Measurements from ENCODE around the gene LPCAT4. TPM values are rescaled to one million over a fixed set of nuclear protein-coding genes. Genes with fewer than 3 reads are reported as not detected.
A peak's percentile ranks its signal among the peaks of the same experiment; 100 is the strongest.
"Not testable (repeated sequence)": the region's sequence is repeated elsewhere in the genome, so short reads cannot be mapped to it uniquely, and the experiment has no call there.

LPCAT4 gene
- total RNA-seq, 1 experiment from 2014 or later, result 12.0 TPM

DNA sequence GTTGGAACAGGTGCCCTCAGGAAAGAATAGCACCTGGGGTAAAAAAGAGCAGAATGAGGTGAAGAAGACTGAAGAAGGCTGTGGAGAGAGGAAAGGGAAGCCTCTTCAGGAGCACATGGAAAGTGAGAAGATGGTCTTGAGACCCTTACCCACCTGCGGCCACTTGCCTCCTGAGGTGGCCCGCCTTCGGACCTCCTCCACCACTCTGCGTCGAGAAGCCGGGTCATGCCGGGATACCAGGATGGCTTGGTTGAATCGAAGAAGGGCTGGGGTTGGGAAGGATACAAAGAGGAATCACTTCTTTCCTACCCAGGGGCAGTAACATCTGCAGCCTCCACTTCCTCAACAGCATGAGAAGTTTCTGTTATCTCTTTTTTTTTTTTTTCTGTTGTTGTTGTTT is 3.0 kb downstream of the LPCAT4 start:
- no peak for DNase-seq (ENCODE audit: low spot score)

DNA sequence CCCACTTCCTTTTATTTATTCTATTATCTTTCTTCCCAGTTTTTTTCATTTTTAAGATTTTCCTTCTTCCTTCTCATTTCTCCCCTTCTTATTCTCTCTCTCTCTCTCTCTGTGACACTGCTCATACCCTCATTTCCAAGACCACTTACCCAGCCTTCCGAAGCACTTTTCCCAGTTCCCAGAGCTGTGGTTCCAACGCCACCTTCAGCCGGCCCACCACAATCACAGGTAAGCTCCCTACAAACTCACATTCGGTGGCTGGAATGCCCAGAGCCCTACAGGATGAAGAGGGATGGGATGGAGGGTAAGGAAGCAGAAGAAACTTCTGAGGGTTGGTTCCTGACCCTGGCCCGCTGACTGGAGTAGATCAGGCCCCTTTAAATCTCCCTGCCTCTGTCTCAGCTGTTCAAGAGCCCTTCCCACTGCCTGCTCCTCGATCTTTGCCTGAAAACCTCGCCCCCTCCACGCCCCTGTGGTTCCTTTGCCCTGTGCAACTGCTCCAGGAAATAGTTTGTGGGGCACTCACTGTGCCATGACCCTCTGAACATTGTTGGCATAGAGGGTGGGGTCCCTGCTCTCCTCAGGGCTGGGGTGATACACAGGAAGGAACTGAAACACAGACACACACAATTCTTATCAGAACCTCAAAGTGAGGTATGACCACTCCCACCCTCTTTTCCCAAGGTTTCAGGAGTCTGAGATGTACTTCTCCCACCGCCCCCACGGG is 4.8 kb downstream of the LPCAT4 start:
- DNase-seq (ENCODE audit: low spot score), result no peak

DNA sequence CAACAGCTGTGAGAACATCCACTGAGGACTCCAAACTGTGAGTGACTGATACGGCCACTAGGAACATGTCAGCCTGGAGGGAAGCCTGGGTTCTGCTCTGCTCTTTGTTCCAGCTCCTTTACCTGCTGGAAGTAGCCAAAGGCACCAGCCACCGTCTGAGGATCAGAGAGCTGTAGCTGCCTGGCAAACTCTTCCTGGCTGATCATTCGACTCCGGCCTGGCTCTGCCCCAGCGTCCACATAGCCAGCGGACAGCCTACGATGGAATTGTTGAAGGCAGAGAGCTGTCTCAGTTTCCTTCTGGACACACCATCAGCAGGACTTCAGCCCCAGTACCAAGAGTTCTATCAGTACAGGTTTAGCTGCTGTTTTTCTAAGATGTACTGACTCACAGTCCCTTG is 5.7 kb downstream of the LPCAT4 start:
- DNase-seq (ENCODE audit: low spot score), result no peak

DNA sequence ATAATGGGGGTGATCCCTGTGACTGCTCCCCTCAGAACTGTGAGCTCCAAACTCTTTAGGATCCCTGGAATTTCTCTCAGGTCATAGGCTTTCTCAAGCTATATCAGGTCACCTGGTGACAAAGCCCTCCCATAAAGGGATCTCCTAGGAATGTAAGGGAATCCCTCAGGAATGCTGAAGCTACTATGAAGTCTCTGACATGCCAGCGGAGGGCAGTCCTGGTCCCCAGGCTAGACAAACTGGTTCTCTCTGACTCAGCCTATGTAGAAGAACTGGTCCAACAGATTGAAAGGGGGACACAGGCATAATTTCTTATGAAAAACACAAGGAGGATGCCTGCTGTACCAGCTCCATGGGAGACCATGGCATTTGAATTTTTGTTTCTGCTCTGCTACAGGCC is 6.7 kb downstream of the LPCAT4 start:
- DNase-seq (ENCODE audit: low spot score), result no peak

DNA sequence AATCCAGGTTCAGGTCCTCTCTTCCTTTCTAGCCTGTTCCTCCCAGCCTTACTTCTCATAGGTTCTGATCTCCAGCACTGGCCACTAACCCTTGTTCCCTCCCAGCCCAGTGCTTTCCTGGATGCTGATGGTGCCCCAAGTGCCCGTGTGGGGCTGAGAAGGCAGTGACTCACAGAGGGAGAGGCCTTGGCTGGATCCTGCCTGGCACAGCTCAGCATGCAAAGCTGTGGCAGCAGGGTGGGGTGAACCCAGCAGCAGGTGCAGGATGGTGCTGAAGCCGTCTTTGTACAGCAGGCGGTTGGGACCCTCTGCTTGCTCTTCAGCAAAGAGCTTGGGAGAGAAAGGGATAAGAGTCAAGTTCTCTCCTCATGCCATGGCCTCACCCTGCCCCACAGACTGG is 7.6 kb downstream of the LPCAT4 start:
- no peak for DNase-seq (ENCODE audit: low spot score)

DNA sequence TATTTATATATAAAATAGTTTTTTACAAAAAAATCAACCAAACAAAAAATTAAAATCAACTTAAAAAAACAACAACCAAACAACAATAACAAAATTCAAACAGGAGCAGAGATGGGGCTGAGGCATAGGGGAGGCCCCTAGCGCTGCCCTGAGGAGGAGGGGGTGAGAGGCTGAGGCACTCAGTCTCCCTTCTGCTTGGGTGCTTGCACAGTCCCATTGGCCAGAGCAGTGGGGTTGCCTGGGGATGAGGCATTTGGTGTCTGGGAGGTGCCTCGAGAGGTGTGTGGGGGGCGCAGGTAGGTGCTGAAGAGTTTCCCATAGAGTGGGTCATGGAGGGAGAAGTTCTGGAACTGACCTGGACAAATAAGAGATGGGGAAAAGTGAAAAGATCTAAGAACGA is 8.0 kb downstream of the LPCAT4 start:
- no peak for DNase-seq (ENCODE audit: low spot score)

DNA sequence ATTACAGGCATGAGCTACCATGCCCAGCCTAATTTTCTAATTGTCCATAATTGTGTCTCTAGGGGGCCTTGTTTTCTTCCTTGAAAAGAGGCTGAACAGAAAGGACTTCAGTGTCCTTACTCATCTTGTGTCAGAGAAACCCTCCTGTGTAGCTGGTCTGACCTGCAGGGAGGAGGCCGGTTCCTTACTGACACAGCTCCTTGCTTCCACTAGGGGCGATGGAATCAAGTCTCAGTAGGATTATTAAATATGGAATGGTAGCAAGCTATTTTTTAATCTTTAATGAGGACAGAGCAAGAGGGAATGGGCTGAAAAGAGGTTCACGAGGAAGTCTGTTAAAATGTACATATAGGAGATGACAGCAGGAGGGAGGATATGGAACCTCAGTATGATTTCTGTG is 8.6 kb downstream of the LPCAT4 start:
- no peak for DNase-seq (ENCODE audit: low spot score)

DNA sequence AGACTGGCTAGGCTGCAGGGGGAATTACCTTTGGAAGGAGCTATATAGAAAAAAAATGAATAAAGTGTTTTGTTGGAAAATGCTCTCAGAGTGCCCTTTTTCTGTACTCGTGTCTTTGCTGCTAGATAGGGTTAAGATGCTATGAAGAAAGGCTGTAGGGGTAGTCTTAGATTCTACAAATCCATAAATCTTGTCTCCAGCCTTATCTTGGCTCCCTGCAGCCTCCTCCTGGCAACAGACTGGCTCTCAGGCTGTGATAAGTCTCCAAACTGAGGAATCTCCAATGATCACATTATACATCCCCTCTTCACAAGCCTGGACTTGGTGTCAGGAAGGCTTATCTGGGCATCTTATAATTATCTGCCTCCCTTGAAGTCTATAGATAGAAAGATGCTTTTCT is 9.3 kb downstream of the LPCAT4 start:
- DNase-seq (ENCODE audit: low spot score), result no peak

DNA sequence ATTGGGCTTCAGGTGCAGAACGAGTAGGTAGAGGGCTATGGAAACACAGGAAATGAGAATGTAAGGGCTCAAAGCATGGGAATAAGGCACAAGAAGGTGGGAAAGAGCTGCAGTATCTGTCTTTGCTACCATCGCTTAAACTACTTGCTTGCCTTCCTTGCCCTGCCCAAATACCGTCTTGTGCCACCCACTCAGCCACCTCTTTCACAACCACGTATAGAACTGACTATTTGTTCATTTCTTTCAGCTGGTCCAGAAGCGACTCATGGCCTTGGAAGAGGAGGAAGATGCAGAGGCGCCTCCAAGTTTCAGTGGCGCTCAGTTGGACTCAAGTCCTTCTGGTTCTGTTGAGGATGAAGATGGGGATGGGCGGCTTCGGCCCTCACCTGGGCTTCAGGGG is 11.8 kb downstream of the LPCAT4 start:
- DNase-seq (ENCODE audit: low spot score), result no peak

DNA sequence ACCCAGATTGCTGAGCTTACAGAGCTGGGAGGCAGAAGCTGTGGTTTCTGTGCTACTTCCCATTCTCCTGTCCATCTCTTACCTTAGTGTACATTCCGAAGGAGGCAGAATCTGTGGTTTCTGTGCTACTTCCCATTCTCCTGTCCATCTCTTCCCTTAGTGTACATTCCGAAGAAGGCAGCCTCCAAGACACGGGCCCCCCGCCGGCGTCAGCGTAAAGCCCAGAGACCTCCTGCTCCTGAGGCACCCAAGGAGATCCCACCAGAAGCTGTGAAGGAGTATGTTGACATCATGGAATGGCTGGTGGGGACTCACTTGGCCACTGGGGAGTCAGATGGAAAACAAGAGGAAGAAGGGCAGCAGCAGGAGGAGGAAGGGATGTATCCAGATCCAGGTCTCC is 12.7 kb downstream of the LPCAT4 start:
- no peak for DNase-seq (ENCODE audit: low spot score)

DNA sequence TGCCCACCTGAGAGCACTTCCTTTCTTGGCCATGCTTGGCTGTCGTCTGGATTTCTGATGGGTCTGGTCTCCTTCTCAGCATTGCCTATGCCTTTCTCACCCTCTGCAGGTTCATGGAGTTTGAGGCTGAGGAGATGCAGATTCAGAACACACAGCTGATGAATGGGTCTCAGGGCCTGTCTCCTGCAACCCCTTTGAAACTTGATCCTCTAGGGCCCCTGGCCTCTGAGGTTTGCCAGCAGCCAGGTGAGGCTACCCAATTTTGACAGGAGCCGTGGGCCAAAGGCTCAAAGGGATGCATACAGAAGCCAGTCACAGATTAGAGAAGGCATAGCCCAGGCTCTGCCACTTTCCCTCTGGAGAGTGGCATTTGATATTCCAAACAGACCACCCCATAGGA is 13.4 kb downstream of the LPCAT4 start:
- no peak for DNase-seq (ENCODE audit: low spot score)

DNA sequence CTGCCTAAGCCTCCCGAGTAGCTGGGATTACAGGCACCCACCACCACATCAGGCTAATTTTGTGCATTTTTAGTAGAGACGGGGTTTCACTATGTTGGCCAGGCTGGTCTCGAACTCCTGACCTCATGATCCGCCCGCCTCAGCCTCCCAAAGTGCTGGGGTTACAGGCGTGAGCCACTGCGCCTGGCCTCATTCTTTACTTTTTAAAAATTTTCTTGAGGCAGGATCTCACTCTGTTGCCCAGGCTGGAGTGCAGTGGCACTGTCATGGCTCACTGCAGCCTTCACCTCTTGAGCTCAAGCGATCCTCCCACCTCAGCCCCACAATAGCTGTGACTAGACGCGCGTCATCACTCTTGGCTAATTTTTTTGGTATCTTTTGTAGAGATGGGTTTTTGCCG is 14.0 kb downstream of the LPCAT4 start:
- not testable (repeated sequence) for DNase-seq (ENCODE audit: low spot score)

DNA sequence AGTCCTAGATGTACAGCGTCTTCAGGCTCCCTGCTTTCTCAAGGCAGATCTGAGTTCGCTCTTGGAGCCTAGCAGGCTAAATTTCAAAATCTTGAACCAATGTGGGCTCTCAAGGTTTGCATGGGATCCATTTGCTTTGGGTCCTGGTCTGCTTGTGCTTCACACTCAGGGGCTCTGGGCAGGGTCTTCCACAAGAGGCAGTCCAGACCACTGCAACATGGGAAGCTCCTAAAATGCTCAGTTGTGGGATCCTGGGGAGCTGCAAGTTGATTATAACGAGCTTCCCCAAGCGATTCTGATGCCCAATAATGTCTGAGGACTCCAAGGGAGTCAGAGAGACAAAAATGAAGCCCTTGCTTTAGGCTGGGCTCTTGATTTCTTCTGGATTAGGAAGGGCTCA is 17.2 kb downstream of the LPCAT4 start:
- DNase-seq (ENCODE audit: low spot score), result no peak

DNA sequence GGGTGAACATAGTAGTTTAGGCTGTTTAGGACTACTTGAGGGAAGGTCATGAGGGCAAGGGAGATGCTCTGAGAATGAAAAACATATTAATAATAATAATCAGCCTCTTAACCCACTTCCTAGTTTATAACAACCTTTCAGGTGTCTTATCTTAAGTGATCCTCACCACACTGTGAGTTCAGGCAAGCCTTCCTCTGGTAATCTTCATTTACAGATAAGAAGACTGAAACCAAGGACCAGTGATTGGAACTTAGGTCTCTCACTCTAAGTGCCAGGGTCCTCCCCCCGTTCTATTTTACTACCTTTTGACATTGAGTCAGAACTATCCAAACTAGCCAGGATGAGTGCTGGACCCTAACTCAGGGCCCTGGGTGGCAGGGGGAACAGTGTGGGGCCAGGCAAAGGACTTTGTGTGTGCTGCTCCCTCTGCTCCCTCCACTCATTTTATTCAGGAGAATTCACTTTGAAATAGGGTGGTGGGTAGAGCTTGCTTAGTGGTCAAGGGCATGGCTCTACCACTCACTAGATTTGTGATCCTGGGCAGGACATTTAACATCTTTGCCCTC is 18.2 kb downstream of the LPCAT4 start:
- no peak for DNase-seq (ENCODE audit: low spot score)

DNA sequence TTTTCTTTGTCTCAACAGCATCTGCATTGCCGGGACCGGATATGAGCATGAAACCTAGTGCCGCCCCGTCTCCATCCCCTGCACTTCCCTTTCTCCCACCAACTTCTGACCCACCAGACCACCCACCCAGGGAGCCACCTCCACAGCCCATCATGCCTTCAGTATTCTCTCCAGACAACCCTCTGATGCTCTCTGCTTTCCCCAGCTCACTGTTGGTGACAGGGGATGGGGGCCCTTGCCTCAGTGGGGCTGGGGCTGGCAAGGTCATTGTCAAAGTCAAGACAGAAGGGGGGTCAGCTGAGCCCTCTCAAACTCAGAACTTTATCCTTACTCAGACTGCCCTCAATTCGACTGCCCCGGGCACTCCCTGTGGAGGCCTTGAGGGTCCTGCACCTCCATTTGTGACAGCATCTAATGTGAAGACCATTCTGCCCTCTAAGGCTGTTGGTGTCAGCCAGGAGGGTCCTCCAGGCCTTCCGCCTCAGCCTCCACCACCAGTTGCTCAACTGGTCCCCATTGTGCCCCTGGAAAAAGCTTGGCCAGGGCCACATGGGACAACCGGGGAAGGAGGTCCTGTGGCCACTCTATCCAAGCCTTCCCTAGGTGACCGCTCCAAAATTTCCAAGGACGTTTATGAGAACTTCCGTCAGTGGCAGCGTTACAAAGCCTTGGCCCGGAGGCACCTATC is 18.9 kb downstream of the LPCAT4 start:
- no peak for DNase-seq (ENCODE audit: low spot score)

DNA sequence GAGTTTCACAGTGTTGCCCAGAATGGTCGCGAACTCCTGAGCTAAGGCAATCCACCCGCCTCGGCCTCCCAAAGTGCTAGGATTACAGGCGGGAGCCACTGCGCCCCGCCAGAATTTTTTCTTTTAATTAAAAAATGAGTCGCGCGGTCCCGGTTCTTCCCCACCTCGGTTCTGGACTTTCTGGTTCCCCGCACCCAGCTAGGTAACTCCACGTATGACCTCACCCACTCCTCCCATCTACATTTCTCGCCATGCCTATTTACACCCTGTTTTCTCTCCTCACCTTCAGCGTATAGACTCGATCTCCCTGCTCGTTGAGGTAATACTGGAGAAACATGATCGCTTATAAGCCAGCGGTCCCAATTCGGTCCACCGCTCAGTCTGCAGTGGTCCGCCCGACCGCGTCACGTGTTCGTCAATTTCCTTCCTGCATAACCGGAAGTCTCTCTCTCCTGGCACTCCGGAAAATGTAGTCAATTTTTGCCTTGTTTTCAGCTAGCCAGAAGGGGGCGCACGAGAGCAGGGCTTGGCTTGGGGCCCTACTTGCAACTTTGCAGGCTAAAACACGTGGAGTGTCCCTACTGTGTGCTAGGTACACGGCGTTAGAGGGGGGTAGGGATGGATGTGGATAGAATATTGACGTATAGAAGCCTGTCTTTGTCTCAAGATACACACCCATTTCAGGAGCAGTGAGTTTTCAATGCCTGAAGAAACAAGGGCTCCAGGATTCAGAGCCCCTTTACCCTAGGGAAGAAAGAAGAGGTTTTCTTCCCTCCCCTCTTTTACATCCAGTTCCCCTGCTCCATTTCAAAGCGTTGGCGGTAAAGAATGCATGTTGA is 24.0 kb downstream of the LPCAT4 start, which contains the start of the genes NOP10 and NUTM1:
TSS of gene NOP10 (minus strand) at position 400 of the 839 bp plus-strand sequence. CDS start at position 337, 63 bp downstream.
TSS of gene NUTM1 (plus strand) at position 579 of the 839 bp plus-strand sequence. CDS start 382 bp downstream, outside the sequence.
- peak; percentile 90 for DNase-seq (ENCODE audit: low spot score)

DNA sequence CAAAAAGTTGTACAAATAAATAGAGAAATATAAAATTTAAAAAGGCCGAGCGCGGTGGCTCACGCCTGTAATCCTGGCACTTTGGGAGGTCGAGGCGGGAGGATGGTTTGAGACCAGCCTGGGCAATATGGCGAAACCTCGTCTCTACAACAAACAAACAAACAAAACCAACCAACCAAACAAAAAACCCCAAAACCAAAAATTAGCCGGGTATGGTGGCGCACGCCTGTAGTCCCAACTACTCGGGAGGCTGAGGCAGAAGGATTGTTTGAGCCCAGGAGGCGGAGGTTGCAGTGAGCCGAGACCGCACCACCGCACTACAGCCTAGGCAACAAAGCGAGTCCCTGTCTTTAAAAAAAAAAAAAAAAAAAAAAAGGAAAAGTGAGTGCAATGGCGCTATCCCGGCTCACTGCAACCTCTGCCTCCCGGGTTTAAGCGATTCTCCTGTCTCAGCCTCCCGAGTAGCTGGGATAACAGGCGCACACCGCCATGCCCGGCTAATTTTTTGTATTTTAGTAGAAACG is 24.7 kb downstream of the LPCAT4 start:
- not testable (repeated sequence) for DNase-seq (ENCODE audit: low spot score)

DNA sequence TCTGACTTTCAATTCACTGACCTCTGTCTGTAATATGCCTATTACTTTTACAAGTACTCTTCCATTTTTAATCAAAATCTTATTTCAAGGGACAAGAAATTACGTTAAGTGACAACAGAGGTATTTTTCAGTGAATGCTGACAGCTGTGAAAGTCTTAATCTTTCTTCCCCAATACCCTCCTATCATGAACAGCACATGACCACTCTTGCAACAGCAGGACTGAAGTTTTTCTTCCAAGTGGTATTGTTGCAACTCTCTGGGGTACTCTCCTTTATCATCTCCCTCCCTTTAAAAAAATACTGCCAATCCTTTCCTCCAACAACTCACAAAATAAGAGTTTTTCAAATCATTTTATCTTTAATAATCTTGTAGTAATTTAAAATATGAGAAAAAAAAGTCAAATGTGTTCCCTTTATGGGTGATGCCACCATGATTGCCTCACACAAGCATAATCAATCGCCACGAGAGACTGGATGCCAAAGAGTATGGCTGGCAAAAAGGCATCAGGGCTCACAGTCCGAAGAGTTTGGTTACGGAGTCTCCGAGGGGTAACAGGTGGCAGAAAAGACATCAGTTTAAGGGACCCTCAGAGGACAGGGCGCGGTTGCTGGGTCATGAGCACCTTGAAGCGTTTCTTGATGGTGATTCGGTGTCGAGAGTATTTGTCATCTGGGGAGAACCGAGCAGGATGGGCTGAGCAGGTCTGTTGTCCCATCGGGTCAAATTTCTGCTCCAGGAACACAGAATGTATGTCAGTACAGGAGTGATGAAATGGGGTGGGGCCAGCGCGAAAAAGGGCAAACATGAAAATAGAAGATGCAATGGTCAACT is 25.4 kb downstream of the LPCAT4 start:
- DNase-seq (ENCODE audit: low spot score), result no peak

DNA sequence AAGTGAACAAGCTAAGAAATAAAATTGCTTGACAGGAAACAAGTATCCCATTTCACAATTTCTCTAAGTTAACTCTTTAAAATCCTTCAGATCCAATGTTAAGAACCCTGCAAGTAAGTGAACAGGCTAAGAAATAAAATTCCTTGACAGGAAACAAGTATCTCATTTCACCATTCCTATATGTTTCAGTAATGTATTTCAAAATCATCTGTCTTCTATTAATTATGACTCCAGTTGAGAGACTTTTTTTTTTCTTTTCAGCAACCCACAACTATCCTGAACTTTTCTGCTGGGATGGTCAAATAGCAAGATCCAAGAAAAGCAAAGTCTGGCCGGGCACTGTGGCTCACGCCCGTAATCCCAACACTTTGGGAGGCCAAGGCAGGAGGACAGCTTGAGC is 27.1 kb downstream of the LPCAT4 start:
- no peak for DNase-seq (ENCODE audit: low spot score)

DNA sequence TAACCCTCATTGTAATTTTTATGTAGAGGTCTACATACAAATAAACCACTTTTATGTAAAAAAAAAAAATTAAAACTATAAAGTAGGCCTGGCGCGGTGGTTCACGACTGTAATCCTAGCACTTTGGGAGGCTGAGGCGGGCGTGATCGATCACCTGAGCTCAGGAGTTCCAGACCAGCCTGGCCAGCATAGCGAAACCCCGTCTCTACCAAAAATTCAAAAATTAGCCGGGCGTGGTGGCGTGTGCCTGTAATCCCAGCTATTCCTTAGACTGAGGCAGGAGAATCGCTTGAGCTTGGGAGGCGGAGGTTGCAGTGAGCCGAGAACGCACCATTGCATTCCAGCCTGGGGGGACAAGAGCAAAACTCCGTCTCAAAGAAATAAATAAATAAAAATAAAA is 28.6 kb downstream of the LPCAT4 start:
- DNase-seq (ENCODE audit: low spot score), result no peak
